22Rv1 (cell line): ENCODE results near the gene GRIA2.

Source experiments
- CTCF ChIP-seq: fragments of 450-650 bp; IDR thresholded peaks from 2 replicates; pipeline ENCODE4 v1.5.1; 2017; ENCODE audit warnings: mild to moderate bottlenecking
- ZFX ChIP-seq: fragments of 450-650 bp; IDR thresholded peaks from 2 replicates; pipeline ENCODE4 v1.6.1; 2017; ENCODE audit warnings: antibody characterized with exemption, borderline replicate concordance

GRCh38 chr4:157282019-157282418, 61.5 kb downstream of the GRIA2 start:
- TF ChIP-seq CTCF (no peak), ZFX (no peak)
